Left ventricle myocardium inferior (tissue), 1 donor: ENCODE data around the gene PTPRN2. TPM values are rescaled to one million over a fixed set of nuclear protein-coding genes. Genes with fewer than 3 reads are reported as not detected.

ENCODE experiments used
- DNase-seq: peaks from one replicate; pipeline ENCODE4 v3.0.0-alpha.2; 2020
- H3K27ac ChIP-seq: fragments of 200-600 bp; replicated peaks from 2 replicates; pipeline ENCODE4 v1.8.0; 2021
- H3K27me3 ChIP-seq: fragments of 200-600 bp; 2 replicates; pipeline ENCODE4 v1.8.0; 2021; ENCODE audit warnings: low read depth
- H3K36me3 ChIP-seq: fragments of 200-600 bp; 2 replicates; pipeline ENCODE4 v1.8.0; 2021
- H3K4me1 ChIP-seq: fragments of 200-600 bp; 2 replicates; pipeline ENCODE4 v1.8.0; 2021
- H3K4me3 ChIP-seq: fragments of 200-600 bp; 2 replicates; pipeline ENCODE4 v1.8.0; 2021; ENCODE audit warnings: mild to moderate bottlenecking, moderate library complexity
- H3K9me3 ChIP-seq: fragments of 200-600 bp; replicated peaks from 2 replicates; pipeline ENCODE4 v1.8.0; 2021
- intact Hi-C: fragments of 100-400 bp; cut with micrococcal nuclease; formaldehyde crosslinking; loops from one replicate; pipeline ENCODE4 v1.11.0; 2022
- total RNA-seq: library from RNA; stranded (reverse); fragmentation: NEBNext Ultra II Directional; extraction: Animal tissue kit (Norgen Biotek cat#: 25700); gene quantifications from one replicate; pipeline ENCODE4 v1.2.1, GENCODE V29; 2021
- TF ChIP-seq, protein P1 (sequence below): fragments of 200-600 bp; IDR thresholded peaks from 2 replicates; pipeline ENCODE4 v1.8.0; 2021; ENCODE audit warnings: antibody characterized with exemption, mild to moderate bottlenecking, borderline replicate concordance
- donor health status: DM: no; HTN: yes; CAD: no; lungs with severe emphysema.

PTPRN2 gene
- total RNA-seq, 1 donor from 2014 or later: 1.3 TPM

DNA sequence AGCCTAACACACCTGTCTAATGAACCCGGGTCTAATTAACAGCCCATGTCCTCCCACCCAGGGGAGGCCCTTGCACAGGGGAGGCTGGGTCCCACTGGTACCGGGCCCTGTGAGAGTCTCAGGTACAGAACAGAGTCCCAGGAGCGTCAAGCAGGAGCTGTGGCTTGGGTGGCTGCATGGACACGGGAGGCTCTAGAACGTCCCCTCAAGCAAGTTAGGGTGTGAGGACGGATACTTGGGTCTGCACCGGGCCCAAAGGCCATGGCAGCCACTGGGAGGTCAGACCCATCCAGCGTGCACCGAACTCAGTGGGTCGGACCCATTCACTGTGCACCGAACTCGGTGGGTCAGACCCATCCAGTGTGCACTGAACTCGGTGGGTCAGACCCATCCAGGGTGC, 941.1 kb downstream of the PTPRN2 start:
- Histone ChIP-seq H3K4me3 (no peak overlapping the region), H3K4me1 (no peaks in the 10 kb centered on the region), H3K36me3 (no peaks in the 10 kb centered on the region), H3K27me3 (peaks cover 18% of the 10 kb centered on the region), H3K27ac (no peak overlapping the region), H3K9me3 (peaks cover 8% of the 10 kb centered on the region)
- TF ChIP-seq, protein P1, sequence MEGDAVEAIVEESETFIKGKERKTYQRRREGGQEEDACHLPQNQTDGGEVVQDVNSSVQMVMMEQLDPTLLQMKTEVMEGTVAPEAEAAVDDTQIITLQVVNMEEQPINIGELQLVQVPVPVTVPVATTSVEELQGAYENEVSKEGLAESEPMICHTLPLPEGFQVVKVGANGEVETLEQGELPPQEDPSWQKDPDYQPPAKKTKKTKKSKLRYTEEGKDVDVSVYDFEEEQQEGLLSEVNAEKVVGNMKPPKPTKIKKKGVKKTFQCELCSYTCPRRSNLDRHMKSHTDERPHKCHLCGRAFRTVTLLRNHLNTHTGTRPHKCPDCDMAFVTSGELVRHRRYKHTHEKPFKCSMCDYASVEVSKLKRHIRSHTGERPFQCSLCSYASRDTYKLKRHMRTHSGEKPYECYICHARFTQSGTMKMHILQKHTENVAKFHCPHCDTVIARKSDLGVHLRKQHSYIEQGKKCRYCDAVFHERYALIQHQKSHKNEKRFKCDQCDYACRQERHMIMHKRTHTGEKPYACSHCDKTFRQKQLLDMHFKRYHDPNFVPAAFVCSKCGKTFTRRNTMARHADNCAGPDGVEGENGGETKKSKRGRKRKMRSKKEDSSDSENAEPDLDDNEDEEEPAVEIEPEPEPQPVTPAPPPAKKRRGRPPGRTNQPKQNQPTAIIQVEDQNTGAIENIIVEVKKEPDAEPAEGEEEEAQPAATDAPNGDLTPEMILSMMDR: no peak
- intact Hi-C loops: no loop called here
- DNase-seq: no peak

DNA sequence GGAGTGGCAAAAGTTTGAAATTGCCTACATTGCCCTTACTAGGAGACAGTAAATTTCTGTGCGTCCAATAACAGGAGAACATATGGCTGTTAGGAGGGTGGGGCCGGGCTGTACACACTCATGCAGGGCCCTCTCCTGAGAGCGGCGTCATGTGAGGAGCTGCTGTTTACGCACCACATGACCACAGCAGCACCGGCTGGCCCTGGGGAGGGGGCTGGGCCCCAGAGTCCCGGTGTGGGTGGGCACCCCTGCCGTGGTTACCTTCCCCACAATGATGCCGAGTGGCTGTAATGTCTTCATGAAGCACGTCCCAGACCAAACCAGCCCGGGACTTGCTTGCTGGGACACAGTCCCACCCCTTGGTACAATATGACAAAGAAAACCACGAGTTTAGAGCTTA, 942.1 kb downstream of the PTPRN2 start:
- Histone ChIP-seq H3K36me3 (no peaks in the 10 kb centered on the region), H3K27me3 (peaks cover 20% of the 10 kb centered on the region), H3K9me3 (peaks cover 13% of the 10 kb centered on the region), H3K4me3 (no peak overlapping the region), H3K27ac (no peak overlapping the region), H3K4me1 (no peaks in the 10 kb centered on the region)
- intact Hi-C loops: no loop called here
- no peak for DNase-seq
- TF ChIP-seq, protein P1: no peak

DNA sequence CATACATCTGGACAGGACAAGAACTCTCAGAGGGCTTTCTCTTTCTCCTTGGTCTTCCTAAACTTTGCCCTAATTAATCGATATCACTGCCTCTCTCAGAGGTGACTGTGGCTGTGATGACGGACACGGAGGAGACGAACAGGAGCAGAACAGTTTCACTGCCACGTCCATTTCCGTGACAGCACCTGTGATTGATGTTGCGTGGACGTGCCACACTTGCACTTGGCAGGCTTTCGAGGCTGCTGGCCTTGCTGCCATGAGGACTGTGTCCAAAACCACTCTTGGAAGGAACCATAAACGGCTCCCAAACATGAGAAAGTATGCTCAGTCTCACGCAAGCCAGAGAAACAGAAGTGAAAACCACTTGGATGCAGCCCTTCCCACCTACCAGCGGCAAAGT, 942.7 kb downstream of the PTPRN2 start:
- Histone ChIP-seq H3K36me3 (no peaks in the 10 kb centered on the region), H3K9me3 (peaks cover 17% of the 10 kb centered on the region), H3K27ac (no peak overlapping the region), H3K4me3 (no peak overlapping the region), H3K27me3 (peaks cover 20% of the 10 kb centered on the region), H3K4me1 (no peaks in the 10 kb centered on the region)
- no peak for DNase-seq
- TF ChIP-seq, protein P1: no peak
- intact Hi-C loops: no loop called here

DNA sequence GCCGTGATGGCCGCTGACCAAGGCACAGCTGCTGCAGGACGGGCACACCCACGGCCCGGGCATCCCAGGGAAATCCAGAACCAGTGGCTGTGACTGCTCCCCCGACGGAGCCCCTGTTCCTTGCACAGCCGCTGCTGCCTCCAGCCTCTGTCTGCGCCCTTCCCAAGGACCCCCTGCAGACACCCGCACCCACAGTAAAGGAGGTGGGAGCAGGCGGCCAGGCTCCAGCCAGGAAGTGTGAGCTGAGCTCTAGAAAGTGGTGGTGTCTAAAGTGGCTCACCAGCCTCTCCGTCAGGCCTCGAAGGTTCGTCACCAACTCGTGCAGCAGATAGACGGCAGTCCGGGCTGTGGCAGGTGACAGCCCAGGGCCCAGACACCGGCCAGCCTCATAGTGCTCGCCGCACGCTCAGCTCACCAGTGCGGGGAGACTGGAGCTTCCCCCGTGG, 944.1 kb downstream of the PTPRN2 start:
- peaks cover 23% of the 10 kb centered on the region for H3K27me3 ChIP-seq
- TF ChIP-seq, protein P1: no peak

DNA sequence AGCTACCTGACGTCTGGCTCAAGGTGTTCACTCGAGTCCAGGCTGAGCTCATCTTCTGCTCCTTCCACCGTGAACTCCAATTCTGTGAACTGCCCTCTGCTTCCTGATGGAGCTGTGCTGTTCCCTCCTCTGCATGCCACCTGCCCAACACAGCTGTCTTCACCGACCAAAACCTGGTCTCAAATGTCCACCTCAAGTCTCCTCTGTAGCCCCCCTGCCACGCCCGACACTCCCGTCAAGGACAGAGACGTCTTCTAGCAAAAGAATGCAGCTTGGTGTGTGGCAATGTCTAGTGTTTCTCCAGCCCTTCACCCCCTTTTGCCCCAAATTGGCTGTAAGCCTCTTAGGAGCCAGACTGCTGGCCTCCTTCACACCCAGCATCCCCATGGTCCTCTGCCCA, 945.8 kb downstream of the PTPRN2 start:
- Histone ChIP-seq H3K36me3 (no peaks in the 10 kb centered on the region), H3K9me3 (peaks cover 26% of the 10 kb centered on the region), H3K4me3 (no peak overlapping the region), H3K27me3 (peaks cover 36% of the 10 kb centered on the region), H3K4me1 (no peaks in the 10 kb centered on the region), H3K27ac (no peak overlapping the region)
- no peak for DNase-seq
- intact Hi-C loops: no loop called here
- TF ChIP-seq, protein P1: no peak

More for the DNA sequence above, 944.1 kb downstream of the PTPRN2 start:
- no peak for DNase-seq
- Histone ChIP-seq H3K4me1 (no peaks in the 10 kb centered on the region), H3K36me3 (no peaks in the 10 kb centered on the region), H3K9me3 (peaks cover 26% of the 10 kb centered on the region), H3K4me3 (no peak overlapping the region), H3K27ac (no peak overlapping the region)
- intact Hi-C loops: no loop called here

DNA sequence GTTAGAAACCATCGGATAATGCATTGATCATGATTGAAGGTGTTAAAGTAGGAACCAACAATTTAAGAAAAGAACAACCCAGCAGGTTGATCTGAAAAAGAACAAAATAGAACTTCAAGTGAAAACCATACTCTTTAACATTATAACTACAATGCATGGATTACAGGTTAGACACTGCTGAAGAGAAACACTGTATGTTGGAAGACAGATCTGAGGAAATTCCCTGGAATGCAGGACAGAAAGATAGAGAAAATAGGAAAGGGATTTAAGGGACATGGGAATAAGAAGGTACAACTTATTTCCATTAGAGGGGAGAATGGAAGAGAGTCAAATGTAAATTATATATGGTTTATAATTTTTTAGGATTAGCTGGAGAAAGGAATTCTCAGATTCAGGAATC, 947.5 kb downstream of the PTPRN2 start:
- no peaks in the 10 kb centered on the region for H3K36me3 ChIP-seq
- H3K4me3 ChIP-seq: no peak overlapping the region
- H3K27ac ChIP-seq: no peak overlapping the region
- H3K9me3 ChIP-seq: peaks cover 26% of the 10 kb centered on the region
- intact Hi-C loops: no loop called here
- peaks cover 40% of the 10 kb centered on the region for H3K27me3 ChIP-seq
- no peaks in the 10 kb centered on the region for H3K4me1 ChIP-seq
- TF ChIP-seq, protein P1: no peak
- DNase-seq: no peak
